OCI-LY1 (cell line): ENCODE results near the gene JAK1.

Experiments used
- H2AFZ ChIP-seq: fragments of 200-600 bp; sonication (generic), shearing (Covaris generic); 2 replicates; pipeline ENCODE4 v1.6.0; 2014; ENCODE audit warnings: antibody characterized with exemption, mild to moderate bottlenecking, low read length
- H3F3A ChIP-seq: fragments of 200-600 bp; sonication (generic), shearing (Covaris generic); 2 replicates; pipeline ENCODE4 v1.6.0; 2014; ENCODE audit warnings: mild to moderate bottlenecking, antibody characterized with exemption, low read length, moderate library complexity; ENCODE audit not compliant: insufficient read depth
- H3K27ac ChIP-seq: fragments of 200-600 bp; sonication (generic); 2 replicates; pipeline ENCODE4 v1.5.1; 2014; ENCODE audit warnings: low read length, mixed run types, mild to moderate bottlenecking, low read depth; ENCODE audit not compliant: poor library complexity, severe bottlenecking
- H3K27me3 ChIP-seq: fragments of 200-600 bp; sonication (generic); 2 replicates; pipeline ENCODE4 v1.6.0; 2014; ENCODE audit warnings: antibody characterized with exemption, mild to moderate bottlenecking, low read length, moderate library complexity; ENCODE audit not compliant: insufficient read depth
- H3K36me3 ChIP-seq: fragments of 200-600 bp; sonication (generic); 2 replicates; pipeline ENCODE4 v1.6.1; 2014; ENCODE audit warnings: mild to moderate bottlenecking, antibody characterized with exemption, low read length, moderate library complexity, mixed read lengths; ENCODE audit not compliant: insufficient read depth
- H3K4me1 ChIP-seq: fragments of 200-600 bp; sonication (generic); 2 replicates; pipeline ENCODE4 v1.5.1; 2014; ENCODE audit warnings: mild to moderate bottlenecking, low read length, moderate library complexity; ENCODE audit not compliant: insufficient read depth, severe bottlenecking
- H3K4me2 ChIP-seq: fragments of 200-600 bp; sonication (generic), shearing (Covaris generic); 2 replicates; pipeline ENCODE4 v1.6.1; 2014; ENCODE audit warnings: low read length
- H3K4me3 ChIP-seq: fragments of 200-600 bp; sonication (generic); 2 replicates; pipeline ENCODE4 v1.5.1; 2014; ENCODE audit warnings: low read length, low read depth, mild to moderate bottlenecking, mixed read lengths; ENCODE audit not compliant: poor library complexity, severe bottlenecking
- H3K79me2 ChIP-seq: fragments of 200-600 bp; shearing (Covaris generic); 2 replicates; pipeline ENCODE4 v1.6.1; 2016; ENCODE audit warnings: mixed run types, low read length, mixed read lengths; ENCODE audit not compliant: insufficient read depth
- H3K9ac ChIP-seq: fragments of 200-600 bp; sonication (generic), shearing (Covaris generic); 2 replicates; pipeline ENCODE4 v1.6.1; 2014; ENCODE audit warnings: mild to moderate bottlenecking, low read length, mixed read lengths
- H3K9me2 ChIP-seq: fragments of 200-600 bp; sonication (generic), shearing (Covaris generic); 2 replicates; pipeline ENCODE4 v1.6.1; 2014; ENCODE audit warnings: low read depth, mild to moderate bottlenecking, low read length, mixed read lengths
- H3K9me3 ChIP-seq: fragments of 200-600 bp; shearing (Covaris generic); 2 replicates; pipeline ENCODE4 v1.6.1; 2014; ENCODE audit warnings: low read length, mixed read lengths
- H4K20me1 ChIP-seq: fragments of 200-600 bp; sonication (generic), shearing (Covaris generic); 2 replicates; pipeline ENCODE4 v1.6.0; 2016; ENCODE audit warnings: mild to moderate bottlenecking, low read length; ENCODE audit not compliant: insufficient read depth
- CTCF ChIP-seq: fragments of 200-600 bp; sonication (generic), shearing (Covaris generic); IDR thresholded peaks from 2 replicates; pipeline ENCODE4 v1.5.1; 2017; ENCODE audit warnings: mild to moderate bottlenecking, antibody characterized with exemption, low read length, moderate library complexity, mixed read lengths
- EZH2 ChIP-seq: fragments of 200-600 bp; sonication (generic), shearing (Covaris generic); IDR thresholded peaks from 2 replicates; pipeline ENCODE4 v1.8.0; 2017; ENCODE audit warnings: borderline replicate concordance, mixed run types, mild to moderate bottlenecking, antibody characterized with exemption, low read length, moderate library complexity, mixed read lengths

JAK1 gene

GRCh38 chr1:64962441-64962840 lies 3.9 kb downstream of the JAK1 start:
- Histone ChIP-seq H3K9me3 (no peaks in the 10 kb centered on the region), H3F3A (no peaks in the 10 kb centered on the region), H3K9ac (no peak overlapping the region), H3K4me2 (no peak overlapping the region), H3K79me2 (no peaks in the 10 kb centered on the region), H3K9me2 (no peaks in the 10 kb centered on the region), H4K20me1 (peaks cover 7% of the 10 kb centered on the region), H3K27ac (no peak overlapping the region), H2AFZ (no peak overlapping the region), H3K36me3 (no peaks in the 10 kb centered on the region), H3K4me3 (no peak overlapping the region), H3K27me3 (no peaks in the 10 kb centered on the region; the same call in 1 of the 2 replicates), H3K4me1 (peaks cover 41% of the 10 kb centered on the region)
- TF ChIP-seq EZH2, result no peak

GRCh38 chr1:64961923-64962322 lies 4.4 kb downstream of the JAK1 start:
- peaks cover 41% of the 10 kb centered on the region for H3K4me1 ChIP-seq
- H3K9me2 ChIP-seq, result no peaks in the 10 kb centered on the region
- no peak overlapping the region for H3K27ac ChIP-seq
- no peak overlapping the region for H3K9ac ChIP-seq
- H4K20me1 ChIP-seq, result peaks cover 7% of the 10 kb centered on the region
- no peaks in the 10 kb centered on the region for H3K79me2 ChIP-seq
- H2AFZ ChIP-seq, result no peak overlapping the region
- TF ChIP-seq EZH2, result no peak
- TF ChIP-seq CTCF, result no peak
- H3K4me2 ChIP-seq, result no peak overlapping the region
- no peaks in the 10 kb centered on the region for H3K9me3 ChIP-seq
- H3K4me3 ChIP-seq, result no peak overlapping the region
- no peaks in the 10 kb centered on the region for H3F3A ChIP-seq
- H3K36me3 ChIP-seq, result no peaks in the 10 kb centered on the region
- H3K27me3 ChIP-seq, result no peaks in the 10 kb centered on the region; the same call in 1 of the 2 replicates

- Histone ChIP-seq H2AFZ (no peak overlapping the region), H3K4me1 (peaks cover 44% of the 10 kb centered on the region), H3K79me2 (no peaks in the 10 kb centered on the region), H3F3A (no peaks in the 10 kb centered on the region), H3K4me2 (no peak overlapping the region), H3K27ac (no peak overlapping the region), H4K20me1 (peaks cover 7% of the 10 kb centered on the region), H3K36me3 (no peaks in the 10 kb centered on the region), H3K4me3 (no peak overlapping the region), H3K27me3 (no peaks in the 10 kb centered on the region; the same call in 1 of the 2 replicates), H3K9me2 (no peaks in the 10 kb centered on the region), H3K9ac (no peak overlapping the region), H3K9me3 (no peaks in the 10 kb centered on the region)
- TF ChIP-seq CTCF, result no peak
- no peak for TF ChIP-seq EZH2
Measured at GRCh38 chr1:64960731-64961130, 5.6 kb downstream of the JAK1 start.

- no peak overlapping the region for H3K4me3 ChIP-seq
- TF ChIP-seq EZH2 (no peak), CTCF (no peak)
- H4K20me1 ChIP-seq, result peaks cover 9% of the 10 kb centered on the region
Measured at GRCh38 chr1:64959986-64960385, 6.4 kb downstream of the JAK1 start.

More at GRCh38 chr1:64959986-64960385, 6.4 kb downstream of the JAK1 start:
- no peak overlapping the region for H3K27ac ChIP-seq
- no peak overlapping the region for H2AFZ ChIP-seq
- H3K9me3 ChIP-seq, result no peaks in the 10 kb centered on the region
- no peak overlapping the region for H3K9ac ChIP-seq
- H3K27me3 ChIP-seq, result no peaks in the 10 kb centered on the region; the same call in 1 of the 2 replicates
- H3K79me2 ChIP-seq, result no peaks in the 10 kb centered on the region
- no peak overlapping the region for H3K4me2 ChIP-seq
- no peaks in the 10 kb centered on the region for H3K36me3 ChIP-seq
- H3K4me1 ChIP-seq, result peaks cover 37% of the 10 kb centered on the region
- no peaks in the 10 kb centered on the region for H3K9me2 ChIP-seq
- H3F3A ChIP-seq, result no peaks in the 10 kb centered on the region
